Measurements from ENCODE around the gene OOSP1.
"Not testable (repeated sequence)": the region's sequence is repeated elsewhere in the genome, so short reads cannot be mapped to it uniquely, and the experiment has no call there.

The OOSP1 gene

DNA sequence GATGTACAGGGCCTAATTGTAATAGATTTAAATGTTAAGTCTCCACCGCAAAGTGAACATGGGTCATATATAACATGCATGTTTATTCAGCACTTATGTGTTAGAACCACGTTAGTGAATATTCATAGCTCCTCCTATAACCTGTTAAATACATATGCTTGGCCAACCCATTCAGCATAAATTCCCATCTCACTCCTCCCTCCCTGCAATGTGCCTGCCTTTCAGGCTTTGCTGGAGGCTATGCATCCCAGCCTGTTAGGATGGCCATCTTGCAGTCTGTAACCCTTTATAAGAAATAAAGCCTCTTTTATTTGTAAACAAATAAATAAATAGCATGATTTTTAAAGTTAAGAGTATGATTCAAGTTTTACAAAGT lies 23.9 kb downstream of the OOSP1 start:
- no peak for DNase-seq

DNA sequence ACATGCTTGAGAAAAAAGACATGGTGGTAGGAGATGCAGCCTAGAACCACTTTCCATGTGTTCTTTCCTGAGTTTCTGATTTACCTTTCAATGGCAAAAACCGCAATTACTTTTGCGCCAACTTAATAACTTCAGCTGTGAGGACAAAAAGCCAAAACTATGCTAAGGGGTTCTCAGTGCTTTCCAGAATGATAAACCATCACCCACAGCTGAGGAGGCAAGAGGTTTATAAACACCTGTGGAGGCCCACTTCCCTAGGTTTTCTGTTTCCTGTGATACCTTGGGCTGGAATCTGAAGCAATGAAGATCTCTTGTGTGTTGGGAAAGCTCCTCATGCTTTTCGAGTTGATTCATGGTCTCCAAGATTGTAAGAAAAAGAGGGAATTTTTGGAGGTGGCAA lies 25.5 kb downstream of the OOSP1 start, which contains the start of gene OOSP4A:
OOSP4A (plus strand) TSS at position 301 of the 400 bp plus-strand sequence; CDS start at position 301, 0 bp downstream.
- DNase-seq: no peak

- DNase-seq: no peak
These were observed 27.2 kb downstream of the OOSP1 start for GRCh38 chr11:59965424-59965823.

- DNase-seq: no peak
These were observed 28.0 kb downstream of the OOSP1 start for GRCh38 chr11:59966201-59966600.

GRCh38 chr11:59967677-59968394 lies 29.6 kb downstream of the OOSP1 start:
- DNase-seq: no peak

GRCh38 chr11:59968395-59968783 lies 30.2 kb downstream of the OOSP1 start:
- no peak for DNase-seq

- DNase-seq: no peak
These were observed 34.9 kb downstream of the OOSP1 start for GRCh38 chr11:59973097-59973496.

GRCh38 chr11:59981106-59981770 lies 43.0 kb downstream of the OOSP1 start:
- DNase-seq: no peak

GRCh38 chr11:59982037-59982436 lies 43.8 kb downstream of the OOSP1 start:
- DNase-seq: not testable (repeated sequence)

DNA sequence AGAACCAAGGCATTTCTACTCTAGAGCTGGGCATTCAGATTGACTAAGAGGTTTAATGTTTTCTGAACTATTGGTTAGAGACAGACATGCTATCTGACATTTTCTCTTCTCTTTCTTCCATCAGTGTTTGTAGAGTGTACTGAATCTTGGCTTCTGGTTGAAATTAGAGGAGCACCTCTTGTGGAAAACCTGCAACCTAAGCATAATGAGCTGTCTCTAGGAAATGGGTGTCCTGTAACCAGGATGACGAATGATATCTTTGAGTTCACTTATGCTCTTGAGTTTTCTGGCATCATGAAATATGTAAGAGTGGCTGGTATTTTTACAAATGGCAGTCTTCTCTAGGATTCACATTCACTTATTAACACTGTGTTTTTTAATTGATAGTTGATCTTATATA lies 45.0 kb downstream of the OOSP1 start:
- no peak for DNase-seq

GRCh38 chr11:59984368-59984767 lies 46.1 kb downstream of the OOSP1 start:
- no peak for DNase-seq

- DNase-seq: no peak
These were observed 52.2 kb downstream of the OOSP1 start for GRCh38 chr11:59990421-59990820.

GRCh38 chr11:59992425-59992824 lies 54.2 kb downstream of the OOSP1 start:
- DNase-seq: peak; percentile 56

- no peak for DNase-seq
These were observed 59.6 kb downstream of the OOSP1 start for GRCh38 chr11:59997800-59998199.

GRCh38 chr11:59999691-60000090 lies 61.5 kb downstream of the OOSP1 start:
- DNase-seq: peak; percentile 71

- DNase-seq: no peak
These were observed 65.5 kb downstream of the OOSP1 start for GRCh38 chr11:60003729-60004128.

- no peak for DNase-seq
These were observed 67.1 kb downstream of the OOSP1 start for GRCh38 chr11:60005360-60005759.

Data from MV-4-11 (cell line).